NT2/D1 (cell line): Measurements from ENCODE around the gene TSSK3.

Experiments used
- SUZ12 ChIP-seq: IDR thresholded peaks from 2 replicates; pipeline ENCODE4 v1.6.1; 2011; ENCODE audit not compliant: insufficient read length, insufficient read depth; ENCODE audit errors: extremely low read depth
- YY1 ChIP-seq: IDR thresholded peaks from 2 replicates; pipeline ENCODE4 v1.6.1; 2011; ENCODE audit not compliant: insufficient read length, insufficient read depth
- ZNF274 ChIP-seq: IDR thresholded peaks from 2 replicates; pipeline ENCODE4 v1.6.1; 2011; ENCODE audit warnings: mild to moderate bottlenecking, low read depth, low read length

DNA sequence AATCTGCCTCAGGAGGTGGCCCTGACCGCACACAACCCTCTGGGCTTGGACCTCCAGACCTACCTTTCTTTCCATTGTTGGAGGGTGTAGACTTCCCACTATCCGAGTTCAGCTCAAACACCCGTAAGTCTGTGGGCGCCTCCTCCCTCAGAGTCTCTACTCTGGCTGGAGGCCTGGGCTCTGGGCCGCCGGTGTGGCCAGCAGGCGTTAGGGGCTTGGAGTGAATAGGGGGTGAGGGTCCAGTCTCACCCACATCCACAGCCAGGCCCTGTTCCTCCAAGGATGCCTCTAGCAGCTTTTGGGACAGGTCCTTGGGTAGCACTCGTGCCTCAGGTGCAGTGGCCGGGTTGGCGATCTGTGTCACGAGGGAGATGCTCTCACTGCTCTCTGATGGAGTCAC, 13.9 kb downstream of the TSSK3 start:
- no peak for TF ChIP-seq YY1
- no peak for TF ChIP-seq ZNF274
- no peak for TF ChIP-seq SUZ12
